NCI-H146 treated with DMSO at 0.1 percent for 48 hours (cell line): ENCODE measurements around the gene DENND5A.

Experiments
- DNase-seq: peaks from one replicate; lab custom pipeline; 2025; ENCODE audit not compliant: unreplicated experiment; lab: John Stamatoyannopoulos, UW

Gene DENND5A

GRCh38 chr11:9265211-9266131 lies at the start of gene DENND5A:
DENND5A (minus strand) TSS chr11:9265350; CDS start chr11:9265069, 281 bp downstream.
- DNase-seq = peak; percentile 52

DNA sequence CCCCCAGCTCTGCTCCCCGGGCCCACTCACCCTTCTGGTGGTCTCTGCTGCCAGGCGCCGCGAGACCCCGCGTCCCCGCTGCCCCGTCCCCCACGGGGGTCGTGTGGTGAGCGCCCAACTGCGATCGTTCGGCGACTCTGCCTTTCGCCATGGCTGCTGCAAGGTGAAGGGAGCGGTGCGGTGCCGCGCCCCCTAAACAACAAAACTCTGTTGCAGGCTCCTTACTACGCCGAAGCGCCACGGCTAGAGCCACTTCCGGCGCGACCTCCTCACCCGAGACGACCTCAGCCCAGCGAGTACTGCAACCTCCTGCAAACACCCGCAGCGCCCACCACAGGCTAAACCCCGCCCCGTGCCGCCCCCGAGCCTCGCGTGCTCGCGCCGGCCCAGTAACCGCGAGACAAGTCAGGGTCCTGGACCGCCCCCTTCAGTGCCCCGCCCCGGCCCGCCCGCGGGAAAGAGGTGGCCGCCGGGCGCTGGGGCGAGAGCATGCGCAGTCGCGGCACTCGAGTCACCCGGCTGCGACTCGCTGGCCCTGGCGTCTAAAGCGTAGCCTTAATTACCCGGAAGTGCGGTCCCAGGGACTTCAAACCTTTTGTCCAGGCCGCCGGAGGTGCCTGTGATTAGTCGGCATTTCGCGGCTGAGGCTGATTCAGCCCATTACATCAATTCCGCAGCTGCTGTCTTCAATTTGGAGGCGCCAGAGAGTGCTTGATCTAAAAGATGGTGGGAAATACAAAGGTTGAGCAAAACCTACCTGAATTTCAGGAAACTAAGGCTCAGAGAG lies 49.3 kb upstream of the DENND5A start, which contains the start of gene TMEM41B:
TSS of gene TMEM41B (minus strand) at position 303 of the 787 bp plus-strand sequence. CDS start at position 151, 152 bp downstream.
- peak; percentile 96 for DNase-seq

DNA sequence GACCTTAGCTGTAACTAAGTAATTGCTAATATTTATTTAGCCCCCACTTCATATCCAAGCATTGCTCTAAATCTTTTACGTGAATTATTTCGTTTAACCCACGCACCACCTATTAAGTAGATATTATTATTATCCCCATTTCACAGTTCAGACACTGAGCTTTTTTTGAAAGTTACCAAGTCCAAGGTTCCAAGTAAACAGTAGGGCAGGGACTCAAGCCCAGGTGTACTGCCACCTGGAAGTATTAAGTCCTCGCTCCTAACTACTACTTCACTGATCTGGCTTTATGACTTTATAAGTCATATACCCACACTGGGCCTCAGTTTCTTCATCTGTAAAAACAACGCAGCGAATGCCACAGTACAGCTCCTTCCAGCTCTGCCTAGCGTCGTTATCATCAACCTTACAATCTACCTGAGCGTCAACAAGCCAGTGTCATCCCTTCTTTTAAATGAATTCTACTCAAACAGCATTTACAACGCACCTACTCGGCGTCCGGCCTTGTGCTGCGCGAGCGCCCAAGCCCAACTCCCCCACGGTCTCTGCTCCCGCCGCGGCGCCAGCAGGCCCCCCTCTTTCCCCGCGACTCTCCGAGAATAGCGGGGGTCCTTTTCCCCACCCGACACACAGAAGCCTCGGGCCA lies 48.6 kb upstream of the DENND5A start:
- DNase-seq = peak; percentile 21

- no peak for DNase-seq
These were observed 45.4 kb upstream of the DENND5A start for GRCh38 chr11:9310485-9311090.

DNA sequence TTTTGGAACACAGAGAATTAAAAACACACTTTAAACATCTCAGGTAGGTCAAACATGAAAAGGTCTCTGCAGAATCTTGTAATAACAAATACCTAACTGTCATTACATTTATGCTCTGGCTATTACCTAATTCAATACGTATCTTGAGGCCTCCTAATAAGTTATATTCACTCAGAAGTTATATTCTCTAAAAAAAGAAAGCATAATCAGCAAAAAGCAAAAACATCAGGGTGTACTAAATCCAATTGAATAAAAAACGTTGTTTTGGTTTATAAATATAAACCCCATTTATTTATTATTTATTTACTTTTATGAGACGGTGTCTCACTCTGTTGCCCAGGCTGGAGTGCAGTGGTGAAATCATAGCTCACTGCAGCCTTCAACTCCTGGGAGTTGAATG lies 39.0 kb upstream of the DENND5A start:
- DNase-seq = no peak

DNA sequence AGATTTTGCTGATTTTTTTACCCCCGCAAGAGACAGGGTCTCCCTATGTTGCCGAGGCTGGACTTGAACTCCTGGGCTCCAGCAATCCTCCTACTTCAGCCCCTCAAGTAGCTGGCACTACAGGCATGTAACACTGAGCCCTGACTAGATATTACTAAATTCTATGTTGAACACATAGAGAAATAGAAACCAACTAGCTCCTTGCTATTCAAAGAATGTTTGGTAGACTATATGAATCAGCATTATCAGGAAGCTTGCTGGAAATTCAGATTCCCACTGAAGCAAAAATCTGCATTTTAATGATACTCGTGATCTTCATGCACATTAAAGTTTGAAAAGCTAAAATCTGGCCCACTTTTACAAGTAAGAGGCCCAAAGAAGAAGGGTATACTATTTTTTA lies 37.3 kb upstream of the DENND5A start:
- DNase-seq = no peak

- DNase-seq = no peak
These were observed 36.6 kb upstream of the DENND5A start for GRCh38 chr11:9301720-9302119.

- DNase-seq = no peak
These were observed 28.5 kb upstream of the DENND5A start for GRCh38 chr11:9293646-9294045.

DNA sequence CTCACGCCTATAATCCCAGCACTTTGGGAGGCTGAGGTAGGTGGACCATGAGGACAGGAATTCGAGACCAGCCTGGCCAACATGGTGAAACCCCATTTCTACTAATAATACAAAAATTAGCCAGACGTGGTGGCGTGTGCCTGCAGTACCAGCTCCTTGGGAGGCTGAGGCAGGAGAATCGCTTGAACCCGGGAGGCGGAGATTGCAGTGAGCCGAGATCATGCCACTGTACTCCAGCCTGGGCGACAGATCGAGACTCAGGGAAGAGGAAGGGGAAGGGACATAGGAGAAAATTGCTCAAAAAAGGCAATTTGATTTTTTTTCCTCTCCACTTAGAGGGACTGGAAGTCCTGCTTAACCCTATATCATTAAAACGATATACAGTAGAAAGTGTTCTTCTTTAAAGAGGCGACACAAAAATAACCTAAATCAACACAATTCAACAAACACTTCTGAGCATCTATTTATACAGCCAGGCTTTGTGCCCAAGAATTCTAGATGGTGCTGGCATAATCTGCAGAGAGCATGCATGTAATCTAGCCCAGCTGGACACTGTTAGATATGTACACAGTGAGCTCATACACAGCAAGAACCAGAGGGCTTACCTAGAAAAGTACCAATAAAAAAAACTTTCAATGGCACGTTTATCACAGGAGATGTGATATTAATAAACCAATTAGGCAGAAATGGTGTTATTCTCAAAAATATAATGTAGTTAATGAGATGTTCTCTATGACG lies 20.9 kb upstream of the DENND5A start:
- DNase-seq = no peak

DNA sequence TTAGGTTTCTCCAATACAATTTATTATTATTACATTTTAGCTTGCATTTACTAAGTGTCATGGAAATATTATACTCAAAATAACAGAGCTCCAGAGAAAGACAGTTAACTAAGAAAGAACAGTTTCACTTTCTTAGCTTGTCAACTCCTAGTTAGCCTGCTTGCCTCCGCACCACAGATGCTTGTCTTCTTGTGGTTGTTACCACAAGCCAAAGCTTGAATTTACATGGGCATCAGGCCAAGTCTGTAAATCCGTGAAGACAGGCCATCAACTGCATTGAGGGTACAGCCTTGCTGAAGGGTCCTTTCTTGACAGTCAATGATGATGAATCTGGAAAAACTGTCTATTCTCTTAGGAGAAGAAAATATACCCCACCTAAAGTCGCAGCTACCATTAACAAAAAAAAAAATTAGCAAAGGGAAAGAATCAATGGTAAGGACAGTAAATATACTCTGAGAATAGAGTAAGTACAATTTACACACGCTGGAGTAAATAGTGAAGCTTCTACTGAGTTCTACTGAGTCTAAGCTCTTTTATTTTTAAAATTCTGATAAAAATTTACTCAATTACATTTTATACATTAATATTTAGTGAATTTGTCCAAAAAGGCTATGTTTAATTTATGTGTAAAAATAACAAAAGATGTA lies 15.6 kb upstream of the DENND5A start:
- DNase-seq = no peak

GRCh38 chr11:9277176-9277575 lies 12.0 kb upstream of the DENND5A start:
- no peak for DNase-seq

DNA sequence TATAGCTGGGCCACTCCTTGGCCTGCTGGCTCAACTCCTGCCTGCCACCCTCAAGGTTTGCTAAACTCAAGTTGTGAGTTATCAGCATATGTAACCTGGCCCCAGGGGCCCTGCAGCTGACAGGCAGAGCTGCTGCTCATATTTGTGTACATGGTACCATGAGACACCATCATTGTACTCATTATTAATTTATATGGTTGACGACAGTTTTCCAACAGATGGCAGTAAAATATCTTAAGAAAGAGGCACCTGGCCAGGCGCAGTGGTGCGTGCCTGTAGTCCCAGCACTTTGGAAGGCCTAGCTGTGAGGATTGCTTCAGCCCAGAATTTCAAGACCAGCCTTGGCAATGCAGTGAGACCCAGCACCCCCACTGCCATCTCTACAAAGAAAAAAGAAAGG lies 11.4 kb upstream of the DENND5A start:
- no peak for DNase-seq

DNA sequence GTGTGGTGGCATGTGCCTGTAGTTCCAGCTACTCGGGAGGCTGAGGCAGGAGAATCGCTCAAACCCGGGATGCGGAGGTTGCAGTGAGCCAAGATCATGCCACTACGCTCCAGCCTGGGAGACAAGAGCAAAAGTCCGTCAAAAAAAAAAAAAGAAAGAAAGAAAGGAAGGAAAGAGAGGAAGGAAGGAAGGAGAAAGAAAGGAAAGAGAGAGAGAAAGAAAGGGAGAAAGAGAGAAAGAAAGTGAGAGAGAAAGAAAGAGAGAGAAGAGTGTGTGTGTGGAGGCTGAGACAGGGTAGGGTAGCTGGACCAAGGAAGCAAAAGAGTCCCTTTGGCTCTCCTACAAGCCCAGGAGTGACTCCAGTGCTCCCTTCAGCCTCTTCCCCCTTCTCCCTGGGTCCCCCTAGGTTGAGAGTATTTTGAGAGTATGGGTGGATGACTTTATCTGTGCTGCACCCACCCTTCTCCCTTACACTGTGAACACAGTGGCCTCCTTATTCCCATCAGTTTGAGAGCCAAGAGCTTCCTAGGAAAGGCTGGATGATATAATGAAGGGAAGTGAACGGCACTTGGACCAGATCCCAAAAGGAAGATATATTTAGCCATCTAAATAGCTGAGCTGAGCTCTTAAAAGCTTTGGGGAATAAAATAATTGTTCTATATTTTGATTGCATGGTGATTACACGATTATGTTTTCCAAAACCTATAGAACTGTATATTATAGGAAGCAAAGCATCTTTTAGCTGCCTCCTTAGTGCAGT lies 9.5 kb upstream of the DENND5A start:
- DNase-seq = no peak

DNA sequence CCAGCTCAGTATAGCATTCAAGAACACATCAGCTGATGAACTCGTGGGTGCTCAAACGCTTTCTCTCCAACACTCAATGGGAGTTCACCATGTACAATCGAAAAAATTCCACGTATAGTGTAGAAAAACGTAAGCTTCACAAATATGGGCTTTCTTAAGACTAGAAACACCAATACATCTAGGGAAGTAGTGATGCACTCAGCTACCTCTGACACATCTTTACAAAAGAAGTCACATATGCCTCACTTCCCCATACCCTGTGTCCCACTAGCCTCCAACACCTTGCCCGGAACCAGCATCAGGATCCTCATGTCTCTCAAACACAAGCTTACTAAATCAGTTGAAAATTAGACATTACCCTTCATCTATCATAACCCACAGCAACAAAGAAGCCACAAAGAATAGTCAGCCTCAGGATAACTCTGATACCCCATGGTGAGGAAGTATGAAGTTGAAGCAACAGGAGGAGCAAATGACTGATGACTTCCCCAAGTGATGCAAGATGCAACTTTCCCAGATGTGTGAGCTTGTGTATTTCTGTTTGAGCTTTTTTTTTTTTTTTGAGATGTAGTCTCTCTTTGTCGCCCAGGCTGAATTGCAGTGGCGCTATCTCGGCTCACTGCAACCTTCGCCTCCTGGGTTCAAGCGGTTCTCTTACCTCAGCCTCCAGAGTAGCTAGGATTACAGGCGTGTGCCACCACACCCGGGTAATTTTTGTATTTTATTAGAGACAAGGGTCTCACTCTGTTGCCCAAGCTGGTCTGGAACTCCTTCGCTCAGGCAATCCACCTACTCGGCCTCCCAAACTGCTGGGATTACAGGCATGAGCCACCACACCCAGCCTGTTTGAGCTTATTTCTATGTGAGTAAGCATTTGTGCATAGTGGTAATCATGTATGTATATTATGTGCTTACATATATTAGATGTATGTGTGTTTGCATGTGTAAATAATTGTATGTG lies 8.5 kb upstream of the DENND5A start:
- no peak for DNase-seq

- DNase-seq = no peak
These were observed 4.4 kb upstream of the DENND5A start for GRCh38 chr11:9269492-9270013.

- no peak for DNase-seq
These were observed 2.5 kb upstream of the DENND5A start for GRCh38 chr11:9267680-9268079.

DNA sequence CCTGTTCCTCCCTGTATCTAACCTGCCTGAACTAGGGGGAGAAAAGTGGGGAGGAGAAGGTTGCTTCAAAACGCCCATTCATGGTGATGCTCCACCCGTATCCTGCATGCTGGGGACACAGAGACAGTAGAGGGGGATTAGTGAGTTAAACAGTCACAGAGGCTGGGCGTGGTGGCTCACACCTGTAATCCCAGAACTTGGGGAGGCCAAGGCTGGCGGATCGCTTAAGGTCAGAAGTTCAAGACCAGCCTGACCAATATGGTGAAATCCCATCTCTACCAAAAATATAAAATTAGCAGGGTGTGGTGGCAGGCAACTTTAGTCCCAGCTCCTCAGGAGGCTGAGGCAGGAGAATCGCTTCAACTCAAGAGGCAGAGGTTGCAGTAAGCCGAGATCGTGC lies 1.8 kb upstream of the DENND5A start:
- DNase-seq = no peak
